ENCODE results near the gene OPN3.

DNA sequence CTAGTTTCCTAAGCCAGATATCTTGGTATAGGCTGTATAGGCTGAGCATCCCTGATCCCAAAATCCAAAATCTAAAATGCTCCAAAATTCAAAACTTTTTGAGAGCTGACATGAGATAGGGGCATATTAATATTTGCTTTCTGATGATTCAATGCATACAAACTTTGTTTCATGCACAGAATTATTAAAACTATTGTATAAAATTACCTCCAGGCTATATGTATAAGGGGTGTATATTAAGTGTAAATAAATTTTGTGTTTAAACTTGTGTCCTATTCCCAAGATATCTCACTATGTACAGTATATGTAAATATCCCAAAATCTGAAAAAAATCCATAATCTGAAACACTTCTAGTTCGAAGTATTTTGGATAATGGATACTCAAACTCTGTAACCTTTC is 14.5 kb upstream of the OPN3 start:
- TF ChIP-seq EP300 (IDR thresholded peaks at IDR 0.05) (no peak), CTCF (IDR thresholded peaks at IDR 0.05) (no peak)

Data from upper lobe of left lung (tissue), 4 donors.